GM23338 (cell line): ENCODE measurements around the gene GALNT13. TPM values are rescaled to one million over a fixed set of nuclear protein-coding genes. Genes with fewer than 3 reads are reported as not detected.

Experiments used
- ATAC-seq: fragments of 200-7000 bp; cut with Tn5 transposase; 3 replicates; pipeline ENCODE4 v1.9.1; 2020
- DNase-seq: peaks from one replicate; pipeline ENCODE4 v3.0.0-alpha.2; 2015; ENCODE audit warnings: low spot score
- H2AFZ ChIP-seq: fragments of 200-600 bp; sonication (generic); 2 replicates; pipeline ENCODE4 v1.8.0; 2016; ENCODE audit warnings: antibody characterized with exemption, mild to moderate bottlenecking, moderate library complexity
- H3F3A ChIP-seq: fragments of 200-600 bp; sonication (generic); replicated peaks from 2 replicates; pipeline ENCODE4 v1.8.0; 2017; ENCODE audit warnings: antibody characterized with exemption, mixed run types, low read depth
- H3K27ac ChIP-seq: fragments of 200-600 bp; sonication (generic); 2 replicates; pipeline ENCODE4 v1.6.1; 2016; ENCODE audit warnings: low read depth
- H3K27me3 ChIP-seq: fragments of 200-600 bp; sonication (generic); 2 replicates; pipeline ENCODE4 v1.8.0; 2016; ENCODE audit warnings: mild to moderate bottlenecking, mixed run types, moderate library complexity; ENCODE audit not compliant: insufficient read depth
- H3K36me3 ChIP-seq: fragments of 200-600 bp; sonication (generic); 2 replicates; pipeline ENCODE4 v1.8.0; 2016; ENCODE audit warnings: mild to moderate bottlenecking; ENCODE audit not compliant: insufficient read depth
- H3K4me1 ChIP-seq: fragments of 200-600 bp; sonication (generic); 2 replicates; pipeline ENCODE4 v1.8.0; 2016; ENCODE audit warnings: mild to moderate bottlenecking, moderate library complexity; ENCODE audit not compliant: insufficient read depth
- H3K4me2 ChIP-seq: fragments of 200-600 bp; sonication (generic); 2 replicates; pipeline ENCODE4 v1.7.1; 2017; ENCODE audit warnings: mixed run types
- H3K4me3 ChIP-seq: fragments of 200-600 bp; sonication (generic); 2 replicates; pipeline ENCODE4 v1.6.1; 2016; ENCODE audit warnings: mixed run types
- H3K79me2 ChIP-seq: fragments of 200-600 bp; sonication (generic); replicated peaks from 2 replicates; pipeline ENCODE4 v1.8.0; 2017; ENCODE audit warnings: mild to moderate bottlenecking; ENCODE audit not compliant: insufficient read depth
- H3K9me2 ChIP-seq: fragments of 200-600 bp; sonication (generic); 2 replicates; pipeline ENCODE4 v1.8.0; 2017; ENCODE audit not compliant: insufficient read depth
- H4K20me1 ChIP-seq: fragments of 200-600 bp; sonication (generic); replicated peaks from 2 replicates; pipeline ENCODE4 v1.8.0; 2017; ENCODE audit warnings: mild to moderate bottlenecking; ENCODE audit not compliant: insufficient read depth
- H3K27ac Mint-ChIP-seq: 2 replicates; pipeline ENCODE4 v1.8.0; 2020; ENCODE audit warnings: inconsistent platforms, mild to moderate bottlenecking, moderate library complexity, mixed read lengths
- H3K27me3 Mint-ChIP-seq: 3 replicates; pipeline ENCODE4 v1.8.0; 2022; ENCODE audit warnings: low read depth, mild to moderate bottlenecking, moderate library complexity, mixed read lengths, inconsistent platforms; ENCODE audit not compliant: insufficient read depth, poor library complexity
- H3K36me3 Mint-ChIP-seq: 3 replicates; pipeline ENCODE4 v1.8.0; 2021; ENCODE audit warnings: low read depth, mild to moderate bottlenecking, inconsistent platforms, moderate library complexity, mixed read lengths
- H3K4me1 Mint-ChIP-seq: 3 replicates; pipeline ENCODE4 v1.8.0; 2020; ENCODE audit warnings: mild to moderate bottlenecking, inconsistent platforms, mixed read lengths
- H3K4me3 Mint-ChIP-seq: 3 replicates; pipeline ENCODE4 v1.8.0; 2021; ENCODE audit warnings: moderate library complexity, mild to moderate bottlenecking, inconsistent platforms, mixed read lengths
- H3K9me3 Mint-ChIP-seq: 3 replicates; pipeline ENCODE4 v1.8.0; 2020; ENCODE audit warnings: moderate library complexity, mild to moderate bottlenecking, inconsistent platforms, mixed read lengths
- CTCF ChIP-seq, 2 experiments: fragments of 200-600 bp in 1 of 2; sonication (generic) in 1 of 2; conservative IDR thresholded peaks; 2 replicates each; pipeline versions ENCODE4 v1.5.1 to v1.6.1; 2016 to 2017; ENCODE audit warnings: antibody characterized with exemption in 2 of 2, low read depth in 2 of 2, mild to moderate bottlenecking in 2 of 2, moderate library complexity in 1 of 2
- ETS1 ChIP-seq: IDR thresholded peaks from 2 replicates; pipeline ENCODE4 v1.6.1; 2016; ENCODE audit warnings: antibody characterized with exemption
- EZH2phosphoT487 ChIP-seq: fragments of 200-600 bp; sonication (generic); IDR thresholded peaks from one replicate; pipeline ENCODE4 v1.8.1; 2018; ENCODE audit warnings: antibody characterized with exemption; ENCODE audit not compliant: unreplicated experiment
- JUNB ChIP-seq: IDR thresholded peaks from one replicate; pipeline ENCODE4 v1.6.1; 2016; ENCODE audit warnings: antibody characterized with exemption; ENCODE audit not compliant: unreplicated experiment
- STAT1 ChIP-seq: IDR thresholded peaks from one replicate; pipeline ENCODE4 v1.6.1; 2016; ENCODE audit warnings: antibody characterized with exemption; ENCODE audit not compliant: unreplicated experiment
- ZNF114 ChIP-seq: fragments of 250-450 bp; sonication (Bioruptor Pico); IDR thresholded peaks from 2 replicates; pipeline ENCODE4 v1.5.0; 2020; ENCODE audit warnings: mild to moderate bottlenecking, moderate library complexity
- ZNF331 ChIP-seq: fragments of 250-450 bp; sonication (Bioruptor Pico); IDR thresholded peaks from 2 replicates; pipeline ENCODE4 v1.5.0; 2020; ENCODE audit warnings: low read depth, mild to moderate bottlenecking, moderate library complexity
- polyA plus RNA-seq: library from polyadenylated mRNA; unstranded; fragments of >200 nt; fragmentation: Nextera tagmentation; extraction: Ambion mirVana; gene quantifications from 2 replicates; pipeline ENCODE4 v1.2.1, GENCODE V29; 2016
- total RNA-seq: library from RNA; depleted of rRNA; stranded (reverse); fragments of >200 nt; shearing (Covaris generic); gene quantifications from 2 replicates; pipeline ENCODE4 v1.2.3, GENCODE V29; 2014

GALNT13 gene
- total and polyA plus RNA-seq, 2 experiments from 2014 or later: 3.5 to 5.2 TPM

- Histone ChIP-seq H3F3A (no peaks in the 10 kb centered on the region), H3K79me2 (no peaks in the 10 kb centered on the region), H2AFZ (no peak overlapping the region), H3K9me2 (peaks cover 9% of the 10 kb centered on the region; the same call in 1 of the 2 replicates), H4K20me1 (no peaks in the 10 kb centered on the region), H3K36me3 (no peaks in the 10 kb centered on the region), H3K4me3 (no peak overlapping the region), H3K4me1 (no peaks in the 10 kb centered on the region), H3K27ac (no peak overlapping the region), H3K4me2 (no peak overlapping the region), H3K27me3 (no peaks in the 10 kb centered on the region)
- ATAC-seq: no peak
- H3K9me3 Mint-ChIP-seq: no peaks in the 10 kb centered on the region; the same call in 1 of the 3 replicates
- no peak overlapping the region for H3K4me3 Mint-ChIP-seq
- H3K27me3 Mint-ChIP-seq: no peaks in the 10 kb centered on the region
- no peaks in the 10 kb centered on the region for H3K36me3 Mint-ChIP-seq
- peaks cover 2% of the 10 kb centered on the region; the same call in 2 of the 3 replicates for H3K4me1 Mint-ChIP-seq
- DNase-seq: no peak
- TF ChIP-seq EZH2phosphoT487: no peak
- TF ChIP-seq STAT1: no peak
- TF ChIP-seq CTCF (conservative IDR thresholded peaks at IDR 0.05; ENCODE audit: low read depth in 2 of 2): no peak
- TF ChIP-seq ZNF331: no peak
- no peak for TF ChIP-seq ZNF114 (CRISPR knock-in tag)
- TF ChIP-seq JUNB: no peak
- no peak for TF ChIP-seq ETS1
- H3K27ac Mint-ChIP-seq: no peak overlapping the region
Observed at GRCh38 chr2:154497019-154497418, 625.3 kb downstream of the GALNT13 start.
